OCI-LY3 (cell line): ENCODE data around the gene SNX33.
"Not testable (repeated sequence)": the region's sequence is repeated elsewhere in the genome, so short reads cannot be mapped to it uniquely, and the experiment has no call there.

ENCODE experiments used
- H2AFZ ChIP-seq: fragments of 200-600, 300-600 bp; shearing (Covaris generic); 2 replicates; pipeline ENCODE4 v1.6.0; 2014; ENCODE audit warnings: antibody characterized with exemption, low read depth, low read length
- H3K27ac ChIP-seq: fragments of 200-600, 300-600 bp; sonication (generic); 2 replicates; pipeline ENCODE4 v1.5.1; 2014; ENCODE audit warnings: mild to moderate bottlenecking, low read length, moderate library complexity, mixed read lengths
- H3K27me3 ChIP-seq: fragments of 200-600, 300-600 bp; sonication (generic); 2 replicates; pipeline ENCODE4 v1.6.1; 2014; ENCODE audit warnings: low read depth, low read length, mixed read lengths
- H3K36me3 ChIP-seq: fragments of 200-600, 300-600 bp; sonication (generic); replicated peaks from 2 replicates; pipeline ENCODE3; 2014; ENCODE audit warnings: low read depth, low read length, mixed read lengths
- H3K4me1 ChIP-seq: fragments of 300-600, 200-600 bp; sonication (generic); 2 replicates; pipeline ENCODE4 v1.6.1; 2014; ENCODE audit warnings: low read length, mixed read lengths
- H3K4me2 ChIP-seq: fragments of 200-600, 300-600 bp; sonication (generic); 2 replicates; pipeline ENCODE4 v1.6.1; 2014; ENCODE audit warnings: low read length, mixed read lengths
- H3K4me3 ChIP-seq: fragments of 300-600, 200-600 bp; sonication (generic); 2 replicates; pipeline ENCODE4 v1.5.1; 2014; ENCODE audit warnings: antibody characterized with exemption, mild to moderate bottlenecking, low read length, moderate library complexity
- H3K79me2 ChIP-seq: fragments of 300-600, 200-600 bp; shearing (Covaris generic); 2 replicates; pipeline ENCODE4 v1.6.1; 2014; ENCODE audit warnings: mild to moderate bottlenecking, low read length, mixed read lengths
- H3K9ac ChIP-seq: fragments of 300-600, 200-600 bp; shearing (Covaris generic); 2 replicates; pipeline ENCODE4 v1.6.0; 2014; ENCODE audit warnings: mild to moderate bottlenecking, low read length, moderate library complexity
- H3K9me3 ChIP-seq: fragments of 200-600, 300-600 bp; shearing (Covaris generic); 2 replicates; pipeline ENCODE4 v1.6.1; 2014; ENCODE audit warnings: low read length, mixed read lengths; ENCODE audit not compliant: insufficient read depth
- H4K20me1 ChIP-seq: fragments of 200-600, 300-600 bp; sonication (generic); 2 replicates; pipeline ENCODE4 v1.6.1; 2016; ENCODE audit warnings: low read length, mixed read lengths; ENCODE audit not compliant: insufficient read depth
- EZH2phosphoT487 ChIP-seq: fragments of 200-600 bp; shearing (Covaris generic); IDR thresholded peaks from 2 replicates; pipeline ENCODE4 v1.6.1; 2018; ENCODE audit warnings: antibody characterized with exemption, mixed run types, low read depth
- TF ChIP-seq, protein P1 (sequence below): fragments of 200-600, 300-600 bp; sonication (generic); IDR thresholded peaks from 2 replicates; pipeline ENCODE4 v1.5.1; 2014; ENCODE audit warnings: antibody characterized with exemption, low read length, low read depth

The SNX33 gene

DNA sequence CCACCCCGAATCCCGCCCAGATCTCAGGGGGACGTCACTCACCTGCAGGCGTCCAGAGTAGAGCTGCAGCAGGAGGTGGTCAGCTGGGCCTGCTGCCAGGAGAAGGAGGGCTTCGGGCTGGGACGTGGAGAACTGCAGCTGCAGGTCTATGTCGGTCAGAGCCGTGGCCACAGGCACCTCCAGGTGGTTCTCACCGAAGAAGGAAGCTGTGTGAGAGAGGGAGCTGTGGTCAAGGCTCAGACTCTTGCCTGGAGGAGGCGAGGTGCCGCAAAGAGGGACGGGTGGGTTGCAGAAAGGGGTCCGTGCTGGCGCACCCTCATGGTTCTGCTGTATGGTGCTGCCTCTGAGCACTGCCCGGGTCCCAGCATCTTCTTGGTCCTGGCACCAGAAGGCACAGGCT is 45.3 kb downstream of the SNX33 start:
- not testable (repeated sequence) for H2AFZ ChIP-seq, H3K79me2 ChIP-seq, H3K27me3 ChIP-seq, H3K9ac ChIP-seq, H3K4me2 ChIP-seq, H3K36me3 ChIP-seq, H3K9me3 ChIP-seq, H3K27ac ChIP-seq, H3K4me3 ChIP-seq, H4K20me1 ChIP-seq
- H3K4me1 ChIP-seq: peaks cover 19% of the 10 kb centered on the region

DNA sequence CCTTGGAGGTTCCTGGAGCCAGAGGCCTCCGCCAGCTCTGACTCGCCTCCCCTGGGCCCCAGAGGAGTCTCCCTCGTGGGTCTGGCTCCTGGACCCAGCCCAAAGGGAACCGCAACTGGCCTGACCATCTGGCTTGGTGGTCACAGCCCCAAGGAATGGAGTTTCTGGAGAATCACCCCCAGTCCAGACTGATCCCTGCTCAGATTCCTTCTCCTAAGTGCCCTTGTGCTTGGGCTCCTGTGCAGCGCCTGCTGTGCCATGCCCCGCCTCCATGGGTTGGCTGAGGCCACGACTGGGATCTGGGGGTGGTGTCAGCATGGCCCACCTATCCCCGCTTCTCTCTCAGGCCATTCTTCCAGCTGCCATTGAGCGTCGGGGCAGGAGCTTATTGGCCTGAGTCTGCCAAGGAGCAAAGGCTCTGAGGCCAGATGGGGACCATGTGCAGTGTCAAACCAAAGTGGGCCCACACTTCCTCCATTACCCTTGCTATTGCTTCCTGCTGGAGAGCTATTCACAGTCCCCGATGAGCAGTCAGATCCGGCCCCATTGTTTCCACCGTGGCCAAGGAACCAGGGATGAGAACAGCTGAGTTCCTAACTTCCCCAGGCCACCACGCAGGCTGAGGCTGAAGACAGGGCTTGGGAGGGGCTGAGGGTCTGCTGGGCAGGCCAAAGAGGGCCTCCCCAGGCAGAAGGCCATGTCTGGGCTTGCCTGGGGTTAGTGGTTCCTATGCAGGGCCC is 46.0 kb downstream of the SNX33 start:
- H4K20me1 ChIP-seq: no peaks in the 10 kb centered on the region
- H2AFZ ChIP-seq: no peak overlapping the region
- H3K4me1 ChIP-seq: peaks cover 19% of the 10 kb centered on the region
- H3K9me3 ChIP-seq: no peaks in the 10 kb centered on the region
- H3K4me3 ChIP-seq: no peak overlapping the region
- no peak overlapping the region for H3K4me2 ChIP-seq
- no peaks in the 10 kb centered on the region for H3K79me2 ChIP-seq
- H3K27me3 ChIP-seq: no peaks in the 10 kb centered on the region
- H3K27ac ChIP-seq: no peak overlapping the region
- no peak overlapping the region for H3K9ac ChIP-seq
- no peak for TF ChIP-seq EZH2phosphoT487
- TF ChIP-seq, protein P1, sequence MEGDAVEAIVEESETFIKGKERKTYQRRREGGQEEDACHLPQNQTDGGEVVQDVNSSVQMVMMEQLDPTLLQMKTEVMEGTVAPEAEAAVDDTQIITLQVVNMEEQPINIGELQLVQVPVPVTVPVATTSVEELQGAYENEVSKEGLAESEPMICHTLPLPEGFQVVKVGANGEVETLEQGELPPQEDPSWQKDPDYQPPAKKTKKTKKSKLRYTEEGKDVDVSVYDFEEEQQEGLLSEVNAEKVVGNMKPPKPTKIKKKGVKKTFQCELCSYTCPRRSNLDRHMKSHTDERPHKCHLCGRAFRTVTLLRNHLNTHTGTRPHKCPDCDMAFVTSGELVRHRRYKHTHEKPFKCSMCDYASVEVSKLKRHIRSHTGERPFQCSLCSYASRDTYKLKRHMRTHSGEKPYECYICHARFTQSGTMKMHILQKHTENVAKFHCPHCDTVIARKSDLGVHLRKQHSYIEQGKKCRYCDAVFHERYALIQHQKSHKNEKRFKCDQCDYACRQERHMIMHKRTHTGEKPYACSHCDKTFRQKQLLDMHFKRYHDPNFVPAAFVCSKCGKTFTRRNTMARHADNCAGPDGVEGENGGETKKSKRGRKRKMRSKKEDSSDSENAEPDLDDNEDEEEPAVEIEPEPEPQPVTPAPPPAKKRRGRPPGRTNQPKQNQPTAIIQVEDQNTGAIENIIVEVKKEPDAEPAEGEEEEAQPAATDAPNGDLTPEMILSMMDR: no peak
- no peaks in the 10 kb centered on the region for H3K36me3 ChIP-seq

DNA sequence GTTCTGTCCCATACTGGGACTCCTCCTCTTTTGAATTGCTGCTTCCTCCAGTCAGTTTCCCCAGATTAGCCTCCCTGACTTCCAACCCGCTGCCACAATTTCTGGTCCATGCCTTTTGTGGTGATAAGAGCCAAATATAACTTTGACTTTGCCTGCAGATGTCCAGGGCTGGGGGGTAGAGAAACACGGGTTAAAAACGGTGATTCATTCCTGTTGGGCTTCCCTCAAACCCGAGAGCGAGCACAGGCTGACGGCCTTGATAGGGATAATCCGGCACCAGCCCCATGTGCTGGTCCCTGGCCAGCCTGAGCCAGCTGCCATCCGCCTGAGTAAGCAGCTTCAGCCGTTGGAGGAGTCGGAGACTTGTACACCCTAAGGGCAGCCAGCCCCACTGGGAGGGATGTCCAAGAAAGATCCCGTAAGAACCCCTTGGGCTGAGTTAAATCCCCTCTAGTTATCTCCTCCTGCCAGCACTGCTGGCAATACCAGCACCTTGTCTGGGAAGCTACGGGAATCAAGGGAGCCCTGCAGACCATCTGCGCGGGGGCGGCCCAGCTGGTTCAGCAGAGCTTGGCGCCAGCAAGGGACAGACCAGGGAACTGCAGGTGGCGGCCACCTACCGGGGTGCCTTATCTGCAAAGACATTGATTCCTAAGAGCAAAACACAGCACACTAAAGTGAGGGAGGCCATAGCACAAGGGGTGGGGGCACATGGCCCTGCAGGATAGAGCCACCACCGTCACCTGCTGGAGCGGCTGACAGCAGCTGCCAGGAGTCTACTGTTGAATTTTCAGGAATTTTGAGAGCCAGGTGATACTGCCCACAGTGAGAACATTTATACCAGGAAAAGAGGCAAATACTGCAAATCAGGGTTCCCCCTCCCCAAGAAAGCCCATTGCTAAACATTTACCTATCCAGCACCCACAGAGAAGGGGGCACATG is 46.8 kb downstream of the SNX33 start:
- no peaks in the 10 kb centered on the region for H3K36me3 ChIP-seq
- TF ChIP-seq, protein P1: peak; percentile 49
- TF ChIP-seq EZH2phosphoT487: no peak
- no peaks in the 10 kb centered on the region for H3K79me2 ChIP-seq
- H3K27ac ChIP-seq: no peak overlapping the region
- H2AFZ ChIP-seq: peak overlapping the region; percentile 68
- no peaks in the 10 kb centered on the region for H4K20me1 ChIP-seq
- no peak overlapping the region for H3K9ac ChIP-seq
- peaks cover 26% of the 10 kb centered on the region for H3K4me1 ChIP-seq
- H3K9me3 ChIP-seq: no peaks in the 10 kb centered on the region
- H3K4me3 ChIP-seq: no peak overlapping the region
- H3K27me3 ChIP-seq: no peaks in the 10 kb centered on the region
- peak overlapping the region; percentile 50 for H3K4me2 ChIP-seq

DNA sequence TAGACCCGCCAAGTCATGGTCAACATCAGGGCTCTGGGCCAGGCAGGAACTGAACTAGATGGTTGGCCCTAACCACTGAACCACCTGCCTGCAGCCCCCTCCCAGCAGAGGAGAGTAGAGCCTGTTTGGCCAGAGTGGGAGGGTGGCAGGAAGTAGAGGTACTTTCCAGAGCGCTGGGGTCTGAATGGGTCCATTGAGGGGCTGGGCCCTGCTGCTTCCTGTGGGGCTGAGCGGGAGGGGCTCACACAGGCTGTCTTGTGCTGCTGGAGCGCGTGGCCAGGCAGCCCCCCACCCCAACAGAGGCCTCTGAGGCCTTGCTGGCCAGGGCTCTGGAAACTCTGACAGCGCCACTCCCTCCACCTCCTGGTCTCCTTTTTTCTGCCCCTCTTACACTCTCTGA is 47.5 kb downstream of the SNX33 start:
- Histone ChIP-seq H3K4me1 (peaks cover 32% of the 10 kb centered on the region), H3K79me2 (no peaks in the 10 kb centered on the region), H3K4me2 (peak overlapping the region; percentile 50; the same call in 1 of the 2 replicates), H2AFZ (peak overlapping the region; percentile 18; the same call in 1 of the 2 replicates), H3K9me3 (no peaks in the 10 kb centered on the region), H3K9ac (peak overlapping the region; percentile 8; the same call in 1 of the 2 replicates), H4K20me1 (no peaks in the 10 kb centered on the region), H3K4me3 (no peak overlapping the region), H3K27ac (no peak overlapping the region), H3K36me3 (no peaks in the 10 kb centered on the region), H3K27me3 (no peaks in the 10 kb centered on the region)
- TF ChIP-seq EZH2phosphoT487: no peak
- TF ChIP-seq, protein P1: no peak
